ENCODE measurements around the gene MARS2.
"Not testable (repeated sequence)": the region's sequence is repeated elsewhere in the genome, so short reads cannot be mapped to it uniquely, and the experiment has no call there.

Gene MARS2

DNA sequence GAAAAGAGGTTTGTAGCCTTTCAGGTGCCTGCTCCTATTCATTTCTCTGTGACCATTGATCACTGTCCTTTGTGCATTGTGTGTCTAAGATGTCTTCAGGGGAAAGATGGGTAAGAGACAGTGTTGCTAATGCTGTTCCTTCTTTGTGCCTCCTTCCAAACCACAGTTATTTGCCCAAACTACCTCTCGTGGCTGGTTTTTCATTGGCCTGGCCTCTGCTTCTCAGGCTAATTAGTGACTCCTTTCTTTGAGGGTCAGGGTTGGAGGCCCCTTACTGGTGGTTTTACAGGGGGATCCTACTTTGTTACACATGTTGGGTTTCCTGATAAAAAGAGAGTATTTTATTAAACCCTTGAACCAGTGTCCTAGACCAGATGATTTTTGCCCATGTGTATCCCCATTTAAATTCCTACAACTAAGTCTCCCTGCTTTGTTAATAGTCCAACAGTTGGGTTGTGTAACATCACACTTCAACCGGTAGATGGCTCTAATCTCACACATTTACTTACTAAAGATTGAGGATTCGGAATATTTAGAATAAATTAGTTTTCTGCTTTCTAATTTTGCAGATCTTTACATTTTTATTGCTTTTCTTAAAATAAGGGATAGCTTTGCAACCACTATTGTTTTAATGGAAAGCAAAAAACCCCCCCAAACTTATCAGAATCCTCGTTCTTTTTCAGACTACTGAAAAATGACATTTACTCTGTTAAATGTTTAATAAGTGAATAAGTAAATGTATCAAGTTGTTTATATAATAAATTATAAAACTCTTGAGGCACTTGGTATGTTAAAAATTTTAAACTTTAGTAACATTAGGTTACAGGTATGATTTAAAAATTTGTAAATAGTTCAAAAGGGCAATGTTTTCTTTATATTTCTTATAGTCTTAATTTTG, 2.4 kb downstream of the MARS2 start:
- DNase-seq = peak; percentile 5

DNA sequence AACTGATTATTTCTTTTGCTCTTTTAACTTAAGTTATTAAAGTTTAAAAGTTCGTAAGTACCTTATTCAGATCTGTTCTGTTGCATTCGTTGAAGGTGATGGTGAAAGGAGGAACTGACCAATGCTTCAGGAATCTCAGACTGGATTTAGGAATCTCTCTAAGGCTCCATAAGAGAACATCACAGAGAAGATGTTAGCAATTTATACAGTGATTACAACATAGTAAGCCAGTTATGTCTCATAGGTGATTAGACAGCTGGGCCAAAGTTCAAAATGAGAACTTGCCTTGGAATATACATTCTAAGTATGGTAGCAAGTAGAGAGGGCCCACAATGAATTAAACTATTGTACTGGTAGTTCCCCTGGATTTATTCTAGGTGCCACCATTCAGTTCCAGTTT, 3.2 kb downstream of the MARS2 start:
- DNase-seq = no peak

DNA sequence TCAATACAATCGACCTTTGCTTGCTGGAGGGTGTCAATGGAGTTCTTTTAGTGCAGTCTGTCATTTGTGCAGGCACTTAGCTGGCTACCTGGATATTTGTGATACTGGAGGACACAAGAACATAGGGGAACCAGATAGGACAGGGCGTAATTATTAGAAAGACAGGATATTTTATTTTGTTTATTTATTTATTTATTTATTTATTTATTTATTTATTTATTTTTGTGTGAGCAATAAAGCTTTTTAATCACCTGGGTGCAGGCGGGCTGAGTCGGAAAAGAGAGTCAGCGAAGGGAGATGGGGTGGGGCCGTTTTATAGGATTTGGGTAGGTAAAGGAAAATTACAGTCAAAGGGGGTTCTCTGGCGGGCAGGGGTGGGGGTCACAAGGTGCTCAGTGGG, 4.0 kb downstream of the MARS2 start:
- not testable (repeated sequence) for DNase-seq

DNA sequence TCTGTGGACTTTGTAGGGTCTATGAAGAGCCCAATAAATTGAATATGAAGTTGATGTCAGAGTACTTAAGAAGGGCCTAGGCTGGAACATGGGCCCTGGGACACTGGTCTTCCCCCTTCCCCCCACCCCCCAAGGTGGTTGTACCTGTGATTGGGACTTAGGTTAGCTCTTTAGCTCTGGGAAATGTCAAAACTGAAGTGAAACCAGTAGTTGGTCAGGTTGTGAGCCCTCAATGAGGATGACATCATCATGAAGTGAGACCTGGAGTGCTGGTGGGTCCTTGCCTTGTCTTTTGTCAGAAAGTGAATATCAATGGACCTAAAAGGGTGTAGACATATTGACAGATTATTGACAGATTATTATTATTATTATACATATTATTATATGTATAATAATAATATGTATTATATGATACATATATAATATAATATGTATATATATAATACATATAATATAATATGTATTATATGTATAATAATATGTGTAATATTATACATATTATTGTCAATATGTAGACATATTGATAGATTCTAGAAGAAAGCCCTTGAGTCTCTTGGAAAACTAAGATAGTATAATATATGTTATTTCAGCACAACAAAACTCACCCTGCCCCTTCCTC, 5.4 kb downstream of the MARS2 start:
- no peak for DNase-seq

DNA sequence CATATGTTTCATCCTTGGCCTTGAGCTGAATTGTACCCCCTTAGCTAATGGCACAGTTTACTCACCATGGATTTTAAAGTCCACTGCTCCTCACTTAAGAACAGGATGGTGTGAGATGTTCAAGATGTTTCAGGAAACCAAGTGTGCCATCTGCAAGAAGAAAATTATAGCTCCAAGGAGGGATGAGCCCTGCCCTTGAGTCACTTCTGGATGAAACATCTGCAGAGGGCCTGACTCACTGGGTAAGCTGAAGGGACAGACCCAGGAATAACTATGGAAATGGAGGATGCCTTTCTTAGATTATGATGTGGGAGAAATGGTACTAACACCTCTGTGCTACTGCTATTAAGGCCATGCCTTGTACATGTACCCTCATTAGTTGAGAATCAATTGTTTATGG, 6.4 kb downstream of the MARS2 start:
- DNase-seq = no peak

DNA sequence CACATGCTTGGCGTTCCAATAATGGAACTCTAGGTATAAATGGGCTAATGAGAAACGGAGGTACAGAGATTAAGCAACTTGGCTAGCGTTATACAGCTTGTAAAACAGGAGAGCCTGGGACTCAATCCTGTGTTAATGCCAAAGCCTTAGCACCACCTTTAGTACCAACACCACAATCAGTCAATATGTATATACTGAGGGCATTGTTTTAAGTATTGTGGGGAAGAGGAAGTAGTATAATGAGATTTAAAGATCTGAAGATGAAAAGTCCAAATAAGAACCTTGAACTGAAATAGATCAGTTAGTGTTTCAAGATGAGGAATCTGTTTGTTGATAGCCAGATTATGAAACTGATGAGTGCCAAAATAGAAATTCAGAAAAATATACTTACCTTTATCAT, 8.1 kb downstream of the MARS2 start:
- DNase-seq = no peak

DNA sequence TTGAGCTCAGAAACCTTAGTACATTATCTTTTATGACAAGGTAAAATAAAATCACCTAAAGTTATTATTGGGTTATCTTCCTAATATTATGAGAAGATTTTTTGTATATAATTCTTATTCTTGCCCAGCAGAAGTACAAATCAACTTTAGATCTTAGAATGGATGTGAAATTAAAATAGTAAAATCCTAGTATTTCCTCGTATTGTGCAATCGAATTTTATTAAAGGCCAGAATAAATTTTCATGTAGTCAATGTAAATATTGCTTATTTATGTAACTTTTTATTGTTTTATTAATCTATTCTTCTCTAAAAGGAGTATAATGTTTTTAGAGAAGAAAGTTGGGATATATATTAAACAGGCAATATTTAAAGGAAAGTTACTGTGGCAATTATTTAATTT, 12.7 kb downstream of the MARS2 start:
- no peak for DNase-seq

DNA sequence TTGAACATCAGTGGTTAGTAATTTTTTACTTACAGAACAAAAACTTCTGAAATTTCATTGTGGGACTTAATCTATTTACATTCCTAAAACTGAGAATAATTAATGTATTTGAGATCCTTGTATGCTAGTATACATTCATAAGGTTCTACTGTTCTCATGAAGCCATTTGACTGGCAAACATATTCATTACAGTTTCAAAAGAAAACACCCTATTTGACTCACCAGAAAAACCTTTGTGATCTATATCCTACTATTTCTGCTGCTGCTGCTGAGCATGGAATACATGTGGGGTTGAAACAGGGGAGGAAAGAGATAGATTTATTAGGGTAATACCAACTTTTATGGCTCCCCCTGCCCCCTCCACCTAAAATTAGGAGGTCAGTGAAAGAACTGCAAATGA, 21.8 kb downstream of the MARS2 start:
- DNase-seq = no peak

DNA sequence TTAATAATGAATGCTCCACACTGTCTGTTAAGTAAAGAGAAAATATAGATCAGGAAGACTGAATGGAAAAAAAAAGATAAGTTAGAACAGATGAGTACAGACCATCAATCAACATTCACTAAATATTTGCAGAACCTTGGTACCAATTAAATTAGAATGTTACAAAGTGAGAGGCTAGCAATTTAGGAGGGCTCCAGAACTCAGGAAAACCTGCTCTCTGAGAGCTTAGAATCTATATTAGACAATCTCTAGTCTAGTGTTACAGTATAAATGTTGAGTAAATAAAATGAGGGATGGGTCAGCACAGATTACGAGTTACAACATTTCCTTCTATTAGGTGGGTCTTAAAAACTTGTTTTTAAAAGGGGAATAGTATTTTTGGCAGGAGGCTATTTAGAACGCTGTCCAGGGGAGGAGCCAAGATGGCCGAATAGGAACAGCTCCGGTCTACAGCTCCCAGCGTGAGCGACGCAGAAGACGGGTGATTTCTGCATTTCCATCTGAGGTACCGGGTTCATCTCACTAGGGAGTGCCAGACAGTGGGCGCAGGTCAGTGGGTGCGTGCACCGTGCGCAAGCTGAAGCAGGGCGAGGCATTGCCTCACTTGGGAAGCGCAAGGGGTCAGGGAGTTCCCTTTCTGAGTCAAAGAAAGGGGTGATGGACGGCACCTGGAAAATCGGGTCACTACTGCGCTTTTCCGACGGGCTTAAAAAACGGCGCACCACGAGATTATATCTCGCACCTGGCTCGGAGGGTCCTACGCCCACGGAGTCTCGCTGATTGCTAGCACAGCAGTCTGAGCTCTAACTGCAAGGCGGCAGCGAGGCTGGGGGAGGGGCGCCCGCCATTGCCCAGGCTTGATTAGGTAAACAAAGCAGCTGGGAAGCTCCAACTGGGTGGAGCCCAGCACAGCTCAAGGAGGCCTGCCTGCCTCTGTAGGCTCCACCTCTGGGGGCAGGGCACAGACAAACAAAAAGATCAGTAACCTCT, 23.7 kb downstream of the MARS2 start:
- DNase-seq = peak; percentile 5

DNA sequence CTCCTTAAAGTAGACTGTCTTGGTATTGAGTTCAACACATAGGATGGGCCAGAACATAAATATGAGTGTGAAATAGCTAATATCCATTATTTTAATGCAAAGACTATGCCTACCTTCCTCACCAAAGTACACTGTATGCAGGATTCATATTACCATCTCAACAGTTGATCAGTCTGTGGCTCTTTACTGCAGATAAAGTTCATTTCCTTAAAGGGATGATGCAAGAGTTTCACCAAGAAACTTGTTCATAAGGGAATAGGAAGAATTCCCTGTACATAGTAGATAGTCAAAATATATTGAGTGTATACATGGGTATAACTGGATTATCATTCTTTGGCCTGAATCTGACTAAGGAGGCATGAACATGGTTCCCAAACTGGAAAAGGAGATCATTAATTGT, 35.0 kb downstream of the MARS2 start:
- no peak for DNase-seq
